ENCODE data around the gene KCNQ1. TPM values are rescaled to one million over a fixed set of nuclear protein-coding genes. Genes with fewer than 3 reads are reported as not detected.
A peak's percentile ranks its signal among the peaks of the same experiment; 100 is the strongest.

The KCNQ1 gene
- total RNA-seq, 1 donor from 2014 or later: 4.8 TPM

- no peaks in the 10 kb centered on the region for H3K9me3 Mint-ChIP-seq
- TF ChIP-seq CTCF (conservative IDR thresholded peaks at IDR 0.05): no peak
- no peak overlapping the region for H3K27ac Mint-ChIP-seq
- H3K4me1 Mint-ChIP-seq (ENCODE audit: unreplicated experiment): no peaks in the 10 kb centered on the region
- H3K4me3 Mint-ChIP-seq: no peak overlapping the region
- DNase-seq (ENCODE audit: extremely low spot score, unreplicated experiment): no peak
- H3K36me3 Mint-ChIP-seq: no peaks in the 10 kb centered on the region
- H3K27me3 Mint-ChIP-seq: peaks cover 30% of the 10 kb centered on the region
These were observed 414.9 kb downstream of the KCNQ1 start for GRCh38 chr11:2859699-2860037.

- no peak for TF ChIP-seq CTCF (conservative IDR thresholded peaks at IDR 0.05)
- Mint-ChIP-seq H3K4me1 (ENCODE audit: unreplicated experiment) (no peaks in the 10 kb centered on the region), H3K36me3 (no peaks in the 10 kb centered on the region), H3K9me3 (no peaks in the 10 kb centered on the region), H3K4me3 (no peak overlapping the region), H3K27me3 (peaks cover 35% of the 10 kb centered on the region), H3K27ac (no peak overlapping the region)
- DNase-seq (ENCODE audit: extremely low spot score, unreplicated experiment): no peak
These were observed 415.8 kb downstream of the KCNQ1 start for GRCh38 chr11:2860636-2861035.

GRCh38 chr11:2862395-2863275 lies 417.8 kb downstream of the KCNQ1 start:
- no peak for DNase-seq (ENCODE audit: extremely low spot score, unreplicated experiment)
- peaks cover 8% of the 10 kb centered on the region for H3K4me1 Mint-ChIP-seq (ENCODE audit: unreplicated experiment)
- no peaks in the 10 kb centered on the region for H3K36me3 Mint-ChIP-seq
- no peaks in the 10 kb centered on the region for H3K9me3 Mint-ChIP-seq
- H3K4me3 Mint-ChIP-seq: no peak overlapping the region
- peak; percentile 44 for TF ChIP-seq CTCF (conservative IDR thresholded peaks at IDR 0.05)
- H3K27ac Mint-ChIP-seq: no peak overlapping the region
- peaks cover 45% of the 10 kb centered on the region for H3K27me3 Mint-ChIP-seq

GRCh38 chr11:2863276-2863618 lies 418.4 kb downstream of the KCNQ1 start:
- Mint-ChIP-seq H3K4me3 (no peak overlapping the region), H3K4me1 (ENCODE audit: unreplicated experiment) (peaks cover 13% of the 10 kb centered on the region), H3K27me3 (peaks cover 51% of the 10 kb centered on the region), H3K27ac (no peak overlapping the region), H3K9me3 (no peaks in the 10 kb centered on the region), H3K36me3 (no peaks in the 10 kb centered on the region)
- no peak for DNase-seq (ENCODE audit: extremely low spot score, unreplicated experiment)
- no peak for TF ChIP-seq CTCF (conservative IDR thresholded peaks at IDR 0.05)

DNA sequence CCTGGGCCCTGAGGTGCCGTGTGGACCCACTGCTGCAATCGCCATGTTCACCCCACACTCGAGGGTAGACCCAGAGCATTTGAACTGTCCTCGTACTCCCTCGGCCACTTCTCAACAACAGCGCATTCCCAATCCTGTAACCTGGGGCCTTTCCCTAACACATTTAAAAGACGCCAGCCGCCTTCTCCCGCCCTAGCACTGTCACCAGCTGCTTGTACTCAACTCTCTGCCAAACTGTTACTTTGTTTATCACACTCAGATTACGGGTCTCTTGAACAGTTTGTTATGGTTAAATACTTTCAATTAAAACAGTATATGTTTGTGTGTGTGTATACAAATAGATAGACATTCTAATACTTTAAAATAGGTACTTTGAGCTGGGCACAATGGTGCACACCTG lies 420.1 kb downstream of the KCNQ1 start:
- Mint-ChIP-seq H3K36me3 (no peaks in the 10 kb centered on the region), H3K9me3 (no peaks in the 10 kb centered on the region), H3K27ac (no peak overlapping the region), H3K4me3 (no peak overlapping the region), H3K4me1 (ENCODE audit: unreplicated experiment) (peaks cover 21% of the 10 kb centered on the region), H3K27me3 (peaks cover 59% of the 10 kb centered on the region)
- no peak for DNase-seq (ENCODE audit: extremely low spot score, unreplicated experiment)
- TF ChIP-seq CTCF (conservative IDR thresholded peaks at IDR 0.05): no peak

Measured in type B pancreatic cell (in vitro differentiated cells).